ENCODE results near the gene CCDC136.
A peak's percentile ranks its signal among the peaks of the same experiment; 100 is the strongest.

Gene CCDC136

GRCh38 chr7:128785738-128786137 is 6.0 kb upstream of the CCDC136 start:
- Histone ChIP-seq H3K4me1 (ENCODE audit: control insufficient read depth, low read length) (peaks cover 6% of the 10 kb centered on the region), H3F3A (ENCODE audit: control insufficient read depth, insufficient read depth) (no peaks in the 10 kb centered on the region), H3K4me3 (ENCODE audit: low read length) (no peak overlapping the region), H4K20me1 (ENCODE audit: control insufficient read depth, insufficient read depth, low read depth, low read length) (no peaks in the 10 kb centered on the region), H3K27ac (ENCODE audit: low read depth, low read length) (no peak overlapping the region), H3K79me2 (ENCODE audit: control insufficient read depth, low read length) (no peaks in the 10 kb centered on the region), H3K4me2 (ENCODE audit: low read length) (no peak overlapping the region), H3K9me2 (replicated peaks; ENCODE audit: control insufficient read depth, low read length) (no peaks in the 10 kb centered on the region), H3K36me3 (ENCODE audit: control insufficient read depth, low read length) (no peaks in the 10 kb centered on the region), H3K9me3 (ENCODE audit: control insufficient read depth, insufficient read depth, low read length) (no peaks in the 10 kb centered on the region), H3K27me3 (ENCODE audit: control insufficient read depth, low read length) (peaks cover 24% of the 10 kb centered on the region)
- TF ChIP-seq EZH2phosphoT487 (IDR thresholded peaks at IDR 0.05; ENCODE audit: borderline replicate concordance, low read length) (no peak), CTCF (IDR thresholded peaks at IDR 0.05; ENCODE audit: low read depth, low read length, poor library complexity, severe bottlenecking) (no peak)

- H3F3A ChIP-seq (ENCODE audit: control insufficient read depth, insufficient read depth), result no peaks in the 10 kb centered on the region
- peaks cover 26% of the 10 kb centered on the region for H3K27me3 ChIP-seq (ENCODE audit: control insufficient read depth, low read length)
- no peak overlapping the region for H3K4me2 ChIP-seq (ENCODE audit: low read length)
- H3K36me3 ChIP-seq (ENCODE audit: control insufficient read depth, low read length), result no peaks in the 10 kb centered on the region
- H3K4me1 ChIP-seq (ENCODE audit: control insufficient read depth, low read length), result peaks cover 22% of the 10 kb centered on the region
- H4K20me1 ChIP-seq (ENCODE audit: control insufficient read depth, insufficient read depth, low read depth, low read length), result no peaks in the 10 kb centered on the region
- H3K79me2 ChIP-seq (ENCODE audit: control insufficient read depth, low read length), result peaks cover 4% of the 10 kb centered on the region; the same call in 1 of the 2 replicates
- H3K4me3 ChIP-seq (ENCODE audit: low read length), result no peak overlapping the region
- H3K27ac ChIP-seq (ENCODE audit: low read depth, low read length), result no peak overlapping the region
- H3K9me3 ChIP-seq (ENCODE audit: control insufficient read depth, insufficient read depth, low read length), result no peaks in the 10 kb centered on the region
- TF ChIP-seq CTCF (IDR thresholded peaks at IDR 0.05; ENCODE audit: low read depth, low read length, poor library complexity, severe bottlenecking), result no peak
- no peak for TF ChIP-seq EZH2phosphoT487 (IDR thresholded peaks at IDR 0.05; ENCODE audit: borderline replicate concordance, low read length)
- H3K9me2 ChIP-seq (replicated peaks; ENCODE audit: control insufficient read depth, low read length), result no peaks in the 10 kb centered on the region
These were observed 3.0 kb upstream of the CCDC136 start for GRCh38 chr7:128788446-128789412.

GRCh38 chr7:128790315-128791041 is 1.3 kb upstream of the CCDC136 start:
- Histone ChIP-seq H3K9me3 (ENCODE audit: control insufficient read depth, insufficient read depth, low read length) (no peaks in the 10 kb centered on the region), H3K9me2 (replicated peaks; ENCODE audit: control insufficient read depth, low read length) (no peaks in the 10 kb centered on the region), H3K27ac (ENCODE audit: low read depth, low read length) (no peak overlapping the region), H3K36me3 (ENCODE audit: control insufficient read depth, low read length) (peaks cover 9% of the 10 kb centered on the region; the same call in 1 of the 2 replicates), H3K27me3 (ENCODE audit: control insufficient read depth, low read length) (peaks cover 26% of the 10 kb centered on the region), H3F3A (ENCODE audit: control insufficient read depth, insufficient read depth) (no peaks in the 10 kb centered on the region), H3K4me3 (ENCODE audit: low read length) (peak overlapping the region; percentile 86), H4K20me1 (ENCODE audit: control insufficient read depth, insufficient read depth, low read depth, low read length) (no peaks in the 10 kb centered on the region), H3K79me2 (ENCODE audit: control insufficient read depth, low read length) (peaks cover 4% of the 10 kb centered on the region; the same call in 1 of the 2 replicates), H3K4me2 (ENCODE audit: low read length) (peak overlapping the region; percentile 91), H3K4me1 (ENCODE audit: control insufficient read depth, low read length) (peaks cover 26% of the 10 kb centered on the region)
- TF ChIP-seq CTCF (IDR thresholded peaks at IDR 0.05; ENCODE audit: low read depth, low read length, poor library complexity, severe bottlenecking) (no peak), EZH2phosphoT487 (IDR thresholded peaks at IDR 0.05; ENCODE audit: borderline replicate concordance, low read length) (no peak)
